ENCODE results near the gene TPT1. TPM values are rescaled to one million over a fixed set of nuclear protein-coding genes. Genes with fewer than 3 reads are reported as not detected.
A peak's percentile ranks its signal among the peaks of the same experiment; 100 is the strongest.
"Not testable (repeated sequence)": the region's sequence is repeated elsewhere in the genome, so short reads cannot be mapped to it uniquely, and the experiment has no call there.

The TPT1 gene
- total RNA-seq, 1 experiment from 2014 or later: 1,961 TPM

GRCh38 chr13:45367358-45367757, 26.4 kb upstream of the TPT1 start:
- peak; percentile 90 for DNase-seq (ENCODE audit: low read depth)

- DNase-seq (ENCODE audit: low read depth): no peak
These were observed 24.5 kb upstream of the TPT1 start for GRCh38 chr13:45365558-45365885.

- no peak for DNase-seq (ENCODE audit: low read depth)
These were observed 24.0 kb upstream of the TPT1 start for GRCh38 chr13:45364876-45365557.

GRCh38 chr13:45362939-45363338, 22.0 kb upstream of the TPT1 start:
- no peak for DNase-seq (ENCODE audit: low read depth)

- DNase-seq (ENCODE audit: low read depth): peak; percentile 23
These were observed 20.7 kb upstream of the TPT1 start for GRCh38 chr13:45361596-45362206.

- no peak for DNase-seq (ENCODE audit: low read depth)
These were observed 16.1 kb upstream of the TPT1 start for GRCh38 chr13:45356966-45357672.

GRCh38 chr13:45353895-45354294, 12.9 kb upstream of the TPT1 start:
- no peak for DNase-seq (ENCODE audit: low read depth)

- DNase-seq (ENCODE audit: low read depth): no peak
These were observed 11.0 kb upstream of the TPT1 start for GRCh38 chr13:45352031-45352430.

- DNase-seq (ENCODE audit: low read depth): no peak
These were observed 9.2 kb upstream of the TPT1 start for GRCh38 chr13:45350152-45350551.

GRCh38 chr13:45349438-45349837, 8.5 kb upstream of the TPT1 start:
- no peak for DNase-seq (ENCODE audit: low read depth)

GRCh38 chr13:45344064-45344463, 3.1 kb upstream of the TPT1 start:
- not testable (repeated sequence) for DNase-seq (ENCODE audit: low read depth)

GRCh38 chr13:45343102-45343501, 2.1 kb upstream of the TPT1 start:
- not testable (repeated sequence) for DNase-seq (ENCODE audit: low read depth)

- not testable (repeated sequence) for DNase-seq (ENCODE audit: low read depth)
These were observed 1.7 kb upstream of the TPT1 start for GRCh38 chr13:45342668-45343067.

- DNase-seq (ENCODE audit: low read depth): peak; percentile 37
These were observed 967 bp upstream of the TPT1 start for GRCh38 chr13:45341799-45342500.

GRCh38 chr13:45340422-45341033, 455 bp downstream of the TPT1 start:
- DNase-seq (ENCODE audit: low read depth): peak; percentile 90

GRCh38 chr13:45339867-45340266, 1.1 kb downstream of the TPT1 start:
- no peak for DNase-seq (ENCODE audit: low read depth)

- no peak for DNase-seq (ENCODE audit: low read depth)
These were observed 1.6 kb downstream of the TPT1 start for GRCh38 chr13:45339399-45339798.

- no peak for DNase-seq (ENCODE audit: low read depth)
These were observed 3.2 kb downstream of the TPT1 start for GRCh38 chr13:45337803-45338202.

- no peak for DNase-seq (ENCODE audit: low read depth)
These were observed 3.6 kb downstream of the TPT1 start for GRCh38 chr13:45337395-45337794.

GRCh38 chr13:45336025-45336800, 4.8 kb downstream of the TPT1 start:
- no peak for DNase-seq (ENCODE audit: low read depth)

- DNase-seq (ENCODE audit: low read depth): peak; percentile 11
These were observed 5.5 kb downstream of the TPT1 start for GRCh38 chr13:45335397-45336024.

Measured in LHCN-M2 (cell line).